Ammon's horn (tissue), 1 donor: Measurements from ENCODE around the gene STK32B.

Source experiments
- DNase-seq: peaks from one replicate; pipeline ENCODE4 v3.0.0-alpha.2; 2016; ENCODE audit warnings: low spot score

STK32B gene

DNA sequence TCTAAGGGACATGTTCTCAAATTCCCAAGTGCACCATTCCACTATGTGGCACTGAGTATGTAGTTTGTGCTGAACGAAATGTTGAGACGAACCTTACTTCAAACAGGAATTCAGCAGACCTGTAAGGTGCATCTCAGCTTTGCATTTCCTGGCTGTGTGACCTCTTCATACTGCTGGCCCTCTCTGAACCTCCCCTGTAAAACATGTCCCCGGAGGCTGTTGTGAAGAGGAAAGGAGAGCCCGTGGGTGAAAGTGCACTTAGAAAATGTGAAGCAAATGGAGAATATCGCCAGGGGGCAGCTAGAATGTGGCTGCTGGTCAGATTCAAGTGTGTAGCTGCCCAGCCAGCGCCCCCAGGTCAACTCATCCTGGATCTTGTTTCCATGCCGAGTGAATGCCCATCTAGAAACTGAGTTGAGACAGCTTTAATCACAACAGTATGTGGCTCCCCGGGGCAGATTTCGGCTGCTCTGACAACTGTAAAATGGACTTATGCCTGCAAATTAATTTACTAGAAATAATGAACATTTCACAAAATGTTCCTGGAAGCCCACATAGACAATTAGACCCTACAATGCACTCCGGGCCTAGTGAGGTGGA, 393.7 kb downstream of the STK32B start:
- no peak for DNase-seq

GRCh38 chr4:5446595-5447226, 395.4 kb downstream of the STK32B start:
- DNase-seq, result no peak

- no peak for DNase-seq
Observed at GRCh38 chr4:5447755-5448154, 396.5 kb downstream of the STK32B start.

DNA sequence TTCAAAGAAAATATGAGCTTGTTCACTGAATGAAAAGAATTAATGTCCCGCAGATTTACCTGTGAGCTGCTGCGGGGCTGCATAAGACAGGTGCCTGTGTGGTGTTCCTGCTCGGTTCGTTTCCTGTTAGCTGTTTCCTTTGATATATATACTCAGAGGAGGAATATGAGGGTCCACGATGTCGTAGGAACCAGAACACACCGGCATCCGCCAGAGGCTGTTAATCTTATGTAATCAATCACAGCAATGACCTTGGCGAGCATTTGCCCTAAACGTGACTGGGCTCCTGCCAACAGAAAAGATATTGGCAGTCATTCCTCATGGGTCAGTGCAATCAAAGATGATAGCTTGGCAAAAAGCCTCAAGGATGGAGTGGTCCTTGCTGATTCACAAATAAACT, 396.9 kb downstream of the STK32B start:
- DNase-seq, result no peak

GRCh38 chr4:5451243-5451642, 400.0 kb downstream of the STK32B start:
- DNase-seq, result no peak

DNA sequence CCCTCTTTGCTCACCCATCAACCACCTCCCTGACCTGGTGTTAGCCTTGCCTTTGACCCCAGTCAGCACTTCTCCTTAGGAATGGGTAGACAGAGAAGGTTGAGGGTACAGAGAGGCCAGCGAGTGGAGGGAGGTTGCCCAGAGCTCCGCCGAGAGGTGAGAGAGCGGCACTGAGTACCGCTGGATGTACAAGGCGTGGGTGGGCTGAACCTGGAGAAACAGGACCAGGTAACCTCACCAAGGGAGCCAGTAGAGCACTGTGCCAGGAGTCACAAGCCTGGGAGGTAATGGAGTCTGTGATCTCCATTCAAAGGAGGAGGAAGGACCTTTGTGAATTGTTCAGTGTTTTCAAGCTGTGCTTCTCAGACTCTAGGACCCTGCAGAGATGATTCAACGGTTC, 400.9 kb downstream of the STK32B start:
- DNase-seq, result no peak

DNA sequence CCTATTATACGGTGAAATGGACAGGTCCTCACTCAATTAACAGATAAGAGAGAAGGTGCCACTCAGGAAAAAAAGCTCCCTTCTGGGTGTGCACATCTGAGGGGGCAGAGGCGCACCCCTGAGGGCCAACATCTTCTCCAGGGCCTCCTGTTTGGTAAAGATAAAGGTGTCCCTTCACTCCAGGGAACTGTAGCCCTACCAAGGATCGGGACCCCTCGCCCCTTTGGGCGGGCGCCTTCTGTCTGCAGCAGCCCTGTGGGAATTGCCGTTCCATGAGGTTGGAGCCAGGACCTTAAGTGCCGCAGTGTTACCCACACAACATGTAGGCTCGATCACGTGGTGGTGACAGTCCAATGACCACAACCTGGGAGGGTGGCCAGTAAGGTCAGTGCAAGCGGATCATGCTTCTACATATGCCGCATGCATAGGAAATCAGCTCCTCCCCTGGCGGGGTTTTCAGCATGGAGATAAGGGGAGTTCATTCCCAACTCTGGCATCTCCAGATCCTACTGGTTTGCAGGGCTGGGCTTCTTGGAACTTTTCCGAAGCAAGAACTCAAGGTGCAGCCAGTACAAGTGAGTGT, 403.8 kb downstream of the STK32B start:
- DNase-seq, result no peak

- no peak for DNase-seq
Observed at GRCh38 chr4:5456296-5456845, 405.1 kb downstream of the STK32B start.

DNA sequence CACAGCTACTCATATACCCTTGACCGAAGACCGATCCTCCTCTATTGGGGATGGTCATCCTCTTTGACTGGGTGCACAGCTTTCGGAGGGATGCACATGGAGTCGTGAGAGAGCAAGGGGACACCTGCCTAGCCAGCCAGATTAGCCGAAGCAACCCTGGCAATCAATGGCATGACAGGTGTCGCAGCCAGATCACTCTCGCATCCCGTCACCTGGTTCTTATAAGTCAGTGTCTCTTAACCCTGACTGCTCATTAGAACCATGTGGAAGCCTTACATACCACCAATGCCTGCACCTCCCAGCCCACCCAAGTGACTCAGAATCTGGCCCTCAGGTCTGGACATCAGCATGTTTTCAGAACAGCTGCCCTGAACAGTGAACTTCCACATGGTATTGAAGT, 407.4 kb downstream of the STK32B start:
- DNase-seq, result no peak

- no peak for DNase-seq
Observed at GRCh38 chr4:5459236-5459635, 408.0 kb downstream of the STK32B start.

DNA sequence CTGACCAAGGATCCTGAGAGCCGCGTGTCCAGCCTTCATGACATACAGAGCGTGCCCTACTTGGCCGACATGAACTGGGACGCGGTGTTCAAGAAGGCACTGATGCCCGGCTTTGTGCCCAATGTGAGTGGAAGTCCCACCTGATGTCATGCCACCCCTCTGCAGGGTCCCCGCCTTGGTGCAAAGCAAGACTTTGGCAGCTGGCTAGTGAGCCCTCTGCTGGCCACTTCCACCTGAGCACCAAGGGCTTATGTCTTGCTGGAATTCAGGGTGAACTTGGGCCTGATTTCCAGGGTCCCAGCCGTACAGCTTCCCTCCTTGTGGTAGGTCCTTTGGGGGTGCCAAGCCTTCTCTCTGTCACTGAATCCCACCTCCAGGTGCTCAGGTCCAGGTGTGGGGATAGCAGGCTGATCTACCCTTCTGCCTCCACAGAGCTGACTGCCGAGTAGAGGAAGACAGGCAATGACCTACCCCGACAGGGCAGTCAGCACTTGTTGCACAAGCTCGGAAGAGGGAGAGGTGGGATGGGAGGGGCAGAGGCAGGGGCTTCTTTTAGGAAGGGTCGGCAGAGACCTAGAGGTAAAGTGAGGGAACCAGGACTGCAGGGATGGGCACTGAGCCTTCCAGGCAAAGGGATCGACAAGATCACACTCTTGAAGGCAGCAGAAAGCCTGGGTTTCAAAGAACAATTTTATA, 409.0 kb downstream of the STK32B start:
- peak; percentile 46 for DNase-seq

GRCh38 chr4:5461477-5461876, 410.2 kb downstream of the STK32B start:
- DNase-seq, result no peak

DNA sequence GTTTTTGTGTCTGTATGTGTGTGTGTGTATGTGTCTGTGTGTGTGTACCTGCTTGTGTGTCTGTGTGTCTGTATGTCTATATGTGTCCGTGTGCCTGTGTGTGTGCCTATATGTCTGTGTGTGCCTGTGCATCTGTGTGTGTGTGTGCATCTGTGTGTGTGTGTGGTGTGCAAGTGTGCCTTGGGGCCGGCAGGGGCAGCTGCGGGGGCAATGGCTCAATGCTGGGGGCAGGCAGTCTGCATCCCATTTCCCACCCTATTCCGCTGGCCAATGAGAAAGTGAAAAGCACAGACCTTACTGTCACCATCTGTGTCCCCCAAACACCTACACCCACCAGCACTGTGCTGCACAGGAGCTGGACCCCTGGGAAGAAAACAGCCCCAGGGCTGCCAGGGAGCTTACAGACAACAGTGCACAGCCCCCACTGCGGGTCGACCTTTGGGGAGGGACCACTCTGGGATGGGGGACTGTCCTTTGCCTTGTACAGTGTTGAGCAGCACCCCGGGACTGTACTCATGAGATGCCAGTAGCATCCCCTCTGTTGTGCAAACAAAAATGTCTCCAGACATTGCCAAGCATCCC, 411.1 kb downstream of the STK32B start:
- DNase-seq, result no peak

GRCh38 chr4:5462896-5463295, 411.6 kb downstream of the STK32B start:
- DNase-seq, result no peak

DNA sequence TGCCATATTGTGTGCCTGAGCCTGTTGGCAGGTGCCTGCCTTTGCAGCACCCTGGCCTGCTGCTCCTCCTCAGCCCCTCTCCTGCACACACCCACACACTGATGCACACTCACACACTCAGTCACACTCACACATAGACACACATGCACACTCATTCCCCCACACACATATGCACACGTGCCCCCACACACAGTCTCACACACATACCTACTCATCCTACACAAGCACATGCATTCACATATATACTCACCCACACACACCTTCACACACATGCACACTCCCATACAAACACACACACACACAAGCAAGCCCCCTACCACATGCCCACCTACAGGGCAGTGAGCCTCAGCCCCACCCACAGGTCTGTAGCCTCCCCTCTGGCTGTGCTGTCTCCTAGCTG, 412.1 kb downstream of the STK32B start:
- DNase-seq, result no peak

DNA sequence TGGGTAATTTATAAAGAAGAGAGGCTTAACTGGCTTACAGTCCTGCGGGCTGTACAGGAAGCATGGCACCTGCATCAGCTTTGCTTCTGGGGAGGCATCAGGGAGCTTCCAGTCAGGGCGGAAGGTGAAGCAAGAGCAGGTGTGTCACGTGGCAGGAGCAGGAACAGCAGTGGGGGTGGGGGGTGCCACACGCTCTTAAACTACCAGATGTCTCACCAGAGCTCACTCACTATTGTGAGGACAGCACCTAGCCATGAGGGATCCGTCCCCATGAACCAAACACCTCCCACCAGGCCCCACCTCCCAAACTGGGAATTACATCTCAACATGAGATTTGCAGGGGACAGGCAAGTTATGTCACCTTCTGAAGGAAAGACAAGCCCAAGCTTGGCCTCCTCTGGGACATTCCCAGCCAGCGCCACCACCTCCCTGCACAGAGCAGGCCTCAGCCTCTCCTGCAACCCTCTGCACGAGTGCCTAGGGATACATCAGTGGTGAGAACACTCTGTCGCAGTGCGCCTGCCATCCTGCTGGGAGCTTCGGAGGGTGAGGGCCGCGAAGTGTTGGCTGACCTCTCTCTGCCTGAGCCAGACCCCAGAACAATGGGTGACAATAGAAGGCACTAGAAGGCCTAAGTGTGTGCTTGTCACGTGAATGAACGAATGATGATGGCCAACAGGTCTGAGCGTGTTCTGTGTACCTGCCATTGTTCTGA, 412.8 kb downstream of the STK32B start:
- DNase-seq, result no peak

- DNase-seq, result no peak
Observed at GRCh38 chr4:5465529-5465928, 414.2 kb downstream of the STK32B start.

DNA sequence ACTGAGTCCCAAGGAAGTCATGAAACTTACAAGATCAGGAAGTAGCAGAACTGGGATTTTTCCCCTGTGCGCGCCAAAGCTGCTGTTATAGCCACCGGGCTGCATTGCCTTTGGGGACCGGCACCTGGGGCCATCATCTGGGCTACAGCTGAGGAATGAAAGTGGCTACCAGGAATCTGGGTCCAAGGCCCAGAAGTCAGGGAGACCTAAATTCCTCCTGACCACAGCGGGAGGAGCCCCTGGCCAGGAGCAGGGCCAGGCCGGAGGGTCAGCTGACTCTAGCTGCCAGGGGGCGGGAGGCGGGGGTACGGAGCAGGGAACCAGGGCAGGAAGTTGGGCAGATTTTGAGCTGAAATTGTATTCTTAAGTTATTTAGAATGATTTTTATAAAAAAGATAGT, 414.7 kb downstream of the STK32B start:
- DNase-seq, result no peak

DNA sequence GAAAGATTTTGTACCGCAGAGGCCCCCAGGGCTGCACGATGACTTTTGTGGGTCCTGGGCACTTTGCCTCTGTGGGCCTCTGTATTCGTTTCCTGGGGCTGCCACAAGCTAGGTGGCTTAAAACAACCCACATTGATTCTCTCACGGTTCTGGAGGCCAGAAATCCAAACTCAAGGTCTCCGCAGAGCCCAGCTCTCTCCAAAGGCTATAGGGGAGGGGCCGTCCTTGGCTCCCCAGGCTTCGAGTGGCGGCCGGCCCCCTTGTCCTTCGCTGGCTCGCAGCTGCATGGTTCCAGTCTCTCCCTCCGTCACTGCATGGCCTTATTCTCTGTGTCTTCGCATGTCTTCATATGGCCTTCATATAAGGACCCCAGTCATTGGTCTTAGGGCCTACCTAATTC, 415.8 kb downstream of the STK32B start:
- no peak for DNase-seq

GRCh38 chr4:5469151-5469775, 418.0 kb downstream of the STK32B start:
- DNase-seq, result no peak

GRCh38 chr4:5469861-5470260, 418.6 kb downstream of the STK32B start:
- DNase-seq, result no peak
